GM21423 (cell line): Measurements from ENCODE around the gene RELN.
"Not testable (repeated sequence)": the region's sequence is repeated elsewhere in the genome, so short reads cannot be mapped to it uniquely, and the experiment has no call there.

Source experiments
- ATAC-seq: cut with Tn5 transposase; IDR thresholded peaks from one replicate; pipeline ENCODE4 v1.9.1; 2021; ENCODE audit warnings: mild to moderate bottlenecking, moderate library complexity; ENCODE audit not compliant: unreplicated experiment

The RELN gene

DNA sequence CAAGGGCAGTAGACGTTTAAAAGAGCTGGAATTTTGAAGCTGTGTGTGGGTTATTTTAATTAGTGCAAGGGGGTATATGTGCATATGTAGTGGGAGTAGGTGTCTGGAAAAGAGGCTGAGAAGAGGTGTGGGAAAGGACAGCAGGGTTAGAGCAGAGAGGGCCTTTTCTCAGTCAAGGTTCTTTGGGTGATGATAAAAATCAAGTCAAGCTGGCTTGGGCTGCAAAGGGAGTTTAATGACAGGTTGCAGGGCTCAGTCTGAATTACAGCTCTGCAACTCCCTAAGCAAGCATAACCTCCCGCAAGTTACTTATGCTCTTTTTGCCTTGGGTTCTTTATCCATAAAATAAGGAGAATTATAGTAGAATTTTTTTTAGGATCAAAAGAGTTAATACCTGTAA is 83.5 kb downstream of the RELN start:
- ATAC-seq = no peak

DNA sequence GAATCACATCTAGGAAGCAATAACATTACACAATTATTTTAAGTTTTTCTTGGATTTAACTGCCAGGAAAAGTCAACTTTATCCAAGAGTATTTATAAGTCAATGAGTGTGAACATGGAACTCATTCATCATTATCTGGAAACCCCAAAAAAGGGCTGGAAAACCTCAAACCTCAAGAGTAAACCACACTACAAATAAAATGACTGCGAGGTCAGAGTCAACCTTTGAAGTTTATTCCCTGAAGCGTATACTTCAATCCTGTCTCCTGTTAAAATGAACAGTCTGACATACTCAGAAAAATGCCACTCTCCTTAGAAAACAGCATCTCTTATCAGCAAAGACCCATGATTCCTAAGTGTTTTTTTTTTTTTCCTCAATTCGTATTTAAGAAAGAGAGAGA is 86.5 kb downstream of the RELN start:
- ATAC-seq = no peak

DNA sequence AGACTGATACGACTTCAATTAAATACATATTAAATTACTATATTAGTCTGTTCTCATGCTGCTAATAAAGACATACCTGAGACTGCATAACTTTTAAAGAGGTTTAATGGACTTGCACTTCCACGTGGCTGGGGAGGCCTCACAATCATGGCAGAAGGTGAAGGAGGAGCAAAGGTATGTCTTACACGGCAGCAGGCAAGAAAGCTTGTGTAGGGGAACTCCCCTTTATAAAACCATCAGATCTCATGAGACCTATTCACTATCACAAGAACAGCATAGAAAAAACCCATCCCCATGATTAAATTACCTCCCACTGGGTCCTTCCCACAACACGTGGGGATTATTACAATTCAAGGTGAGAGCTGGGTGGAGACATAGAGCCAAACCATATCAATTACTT is 92.6 kb downstream of the RELN start:
- ATAC-seq = not testable (repeated sequence)

DNA sequence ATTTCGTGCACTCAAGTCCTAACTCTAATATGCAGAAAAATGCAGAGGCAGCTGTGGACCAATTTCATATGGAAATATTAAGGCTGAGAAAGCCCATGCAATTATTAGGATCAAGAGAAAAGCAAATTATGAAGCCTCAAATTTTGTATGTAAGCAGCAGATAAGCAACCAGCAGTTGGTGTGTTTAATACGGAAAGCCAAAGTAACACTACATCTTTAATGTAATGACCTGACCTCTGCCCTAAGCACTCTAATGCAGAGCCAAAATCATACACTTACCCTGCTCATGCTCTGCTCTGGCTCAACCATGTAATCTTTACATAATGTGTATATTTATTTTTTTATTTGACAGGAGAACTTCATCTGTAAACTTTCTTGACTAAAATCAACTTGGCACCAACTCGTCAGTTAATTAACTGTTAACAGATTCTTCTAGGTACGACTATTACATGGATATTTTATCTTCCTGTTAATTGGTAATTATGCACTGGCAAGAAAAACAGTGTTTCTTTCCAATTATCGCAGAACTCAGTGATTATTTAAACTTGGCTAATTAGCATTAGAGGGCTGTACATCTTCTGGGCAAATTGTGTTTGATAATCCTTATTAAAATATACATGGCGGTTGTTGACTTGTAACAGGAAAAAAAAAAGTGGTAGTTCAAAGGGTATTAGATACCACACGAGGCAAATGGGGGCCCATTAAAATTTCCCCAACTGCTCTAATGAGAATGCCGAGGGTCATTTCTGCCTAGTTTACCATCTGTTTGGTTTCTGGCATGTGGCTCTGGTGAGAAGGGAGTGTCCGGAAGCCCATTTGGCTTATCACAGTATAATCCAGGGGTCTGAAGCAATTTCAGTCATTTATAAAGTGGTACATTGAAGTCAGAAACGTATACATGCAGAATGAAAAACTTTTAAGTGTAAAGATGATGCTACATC is 94.5 kb downstream of the RELN start:
- no peak for ATAC-seq

DNA sequence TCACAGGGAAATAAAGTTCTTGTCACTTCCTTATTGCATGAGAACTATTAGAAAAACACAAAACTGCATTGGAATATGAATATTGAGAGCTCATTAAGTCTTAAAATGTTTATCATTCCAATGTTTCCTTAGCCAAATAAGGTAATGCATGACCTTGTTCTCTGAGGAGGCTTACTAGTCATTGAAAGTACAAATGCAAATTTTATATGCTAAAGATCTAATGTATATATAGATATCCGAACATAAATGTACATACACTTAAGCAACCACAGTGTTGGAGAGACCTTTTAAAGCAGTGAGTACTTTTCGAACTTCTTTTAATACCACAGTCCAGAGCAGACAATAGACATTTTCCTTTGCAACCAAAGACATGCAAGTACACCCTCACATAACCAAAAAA is 96.1 kb downstream of the RELN start:
- no peak for ATAC-seq

DNA sequence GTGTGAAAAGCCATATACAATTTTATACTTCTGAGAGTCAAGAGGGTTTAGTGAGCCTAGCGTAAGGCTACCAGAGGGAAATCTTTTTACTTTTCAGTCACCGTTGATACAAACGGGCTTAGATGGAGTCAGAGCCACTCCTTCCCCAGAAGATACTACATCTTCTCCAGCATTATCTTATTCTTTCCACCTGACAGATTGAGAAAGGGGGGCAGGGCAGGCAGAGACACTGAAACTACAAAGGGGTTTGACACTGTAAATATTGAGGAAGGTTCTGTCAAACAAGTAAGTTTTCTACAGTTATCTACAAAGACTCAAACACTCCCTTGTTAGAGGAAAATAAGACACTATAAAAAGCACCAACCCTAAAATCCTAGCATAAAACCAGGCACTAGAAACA is 100.0 kb downstream of the RELN start:
- no peak for ATAC-seq

DNA sequence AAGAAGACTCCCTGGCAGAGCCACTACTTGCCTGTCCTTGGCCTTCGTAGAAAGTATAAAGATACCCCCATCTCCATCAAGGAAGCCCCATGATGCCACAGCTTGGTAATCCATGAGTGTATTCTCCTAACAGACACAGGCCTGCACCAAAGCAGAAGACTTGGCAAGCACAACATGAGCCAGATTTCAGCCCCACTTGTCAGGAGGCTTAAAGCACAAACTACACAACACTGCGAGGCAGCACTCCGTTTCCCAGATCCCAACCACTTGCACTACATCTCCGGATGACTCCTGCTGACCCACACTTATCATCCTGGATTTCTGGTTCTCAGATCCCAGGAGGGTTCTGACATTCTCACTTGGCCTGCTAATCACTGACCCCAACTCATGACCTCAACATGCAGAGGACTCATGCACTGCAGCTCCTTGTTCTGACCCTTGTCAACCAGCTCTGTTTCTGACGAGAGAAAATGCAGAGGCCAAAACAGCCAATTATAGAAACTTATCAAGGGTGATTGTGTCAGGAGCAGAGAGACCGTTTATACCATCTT is 100.8 kb downstream of the RELN start:
- ATAC-seq = no peak

DNA sequence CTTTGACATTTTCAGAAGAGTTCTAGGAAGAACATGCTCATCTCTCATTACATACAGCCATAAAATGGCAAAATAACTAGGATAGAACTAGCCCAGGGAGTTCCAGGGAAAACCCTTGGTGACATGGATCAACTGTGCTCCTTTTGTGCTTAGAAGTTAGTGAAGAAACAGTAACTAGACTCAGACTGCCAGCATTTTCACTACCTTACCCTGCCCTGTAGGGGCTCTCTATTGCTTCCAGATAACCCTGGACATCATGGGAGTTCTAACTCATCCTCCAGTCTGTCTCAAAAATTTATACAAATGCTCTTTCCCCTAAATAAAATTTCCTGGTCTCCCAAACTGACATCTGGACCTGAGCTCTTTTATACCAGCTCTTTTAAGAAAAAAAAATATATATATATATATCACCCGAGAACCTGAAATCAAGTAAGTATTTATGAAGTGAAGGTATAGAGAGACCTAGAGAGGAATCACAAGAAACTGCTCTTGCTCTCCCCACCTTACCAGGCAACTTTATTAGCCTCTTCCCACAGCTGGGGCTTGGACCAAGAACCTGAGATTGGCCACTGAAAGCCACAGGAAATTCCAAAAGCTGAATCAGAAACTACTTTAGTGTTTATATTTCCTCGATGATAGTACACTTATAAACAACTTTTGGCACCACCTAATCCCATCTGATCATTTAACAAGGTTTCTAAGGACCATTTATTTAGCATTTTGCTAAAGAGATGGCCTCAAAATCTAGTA is 101.4 kb downstream of the RELN start:
- no peak for ATAC-seq

DNA sequence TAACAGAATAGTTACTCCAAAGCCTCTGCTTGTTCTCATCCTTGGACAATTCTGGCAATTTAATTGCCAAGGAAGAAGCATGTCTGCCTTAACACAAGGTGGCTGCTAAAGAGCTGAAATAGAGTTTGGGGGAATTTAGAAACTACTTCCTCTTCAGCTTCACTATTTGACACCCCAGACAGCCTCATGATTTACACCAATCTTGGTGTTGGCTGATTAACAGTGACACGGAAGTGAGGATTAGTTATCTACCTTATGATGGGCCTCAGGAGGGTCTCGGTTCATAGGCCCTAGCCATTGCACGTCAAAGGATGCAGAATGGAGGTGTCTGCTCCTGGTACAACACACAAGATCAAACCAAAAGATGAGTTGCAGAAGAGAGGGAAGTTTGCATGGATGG is 102.4 kb downstream of the RELN start:
- ATAC-seq = no peak

DNA sequence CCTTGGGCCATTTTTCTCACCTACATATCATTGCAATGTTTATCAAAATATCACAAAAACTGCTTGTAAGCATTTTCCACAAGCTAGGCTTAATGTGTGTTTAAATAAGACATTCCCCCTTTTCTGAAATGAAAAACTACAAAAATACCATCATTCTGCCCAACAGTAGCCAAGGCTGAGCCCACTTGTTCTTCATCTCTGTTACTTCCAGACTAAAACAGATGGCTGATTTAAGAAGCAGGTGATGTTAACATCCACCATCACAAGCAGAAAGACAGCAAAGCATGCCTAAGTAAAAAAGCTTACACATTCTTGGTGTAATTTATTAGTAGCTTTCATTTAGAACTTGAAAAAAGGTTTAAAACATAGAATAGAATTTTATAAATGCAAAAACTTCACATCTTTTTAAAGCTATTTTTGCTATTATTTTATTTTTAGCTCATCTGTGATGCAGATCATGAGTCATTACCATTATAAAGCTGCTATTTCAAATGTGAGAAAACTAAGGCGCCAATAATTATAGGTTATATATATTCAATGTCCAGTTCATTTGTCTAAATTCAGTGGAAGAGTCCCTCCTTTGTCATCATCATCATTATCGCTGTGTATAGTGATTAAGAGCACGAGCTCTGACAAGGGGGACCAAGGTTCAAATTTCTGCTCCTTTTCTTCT is 109.4 kb downstream of the RELN start:
- ATAC-seq = no peak

DNA sequence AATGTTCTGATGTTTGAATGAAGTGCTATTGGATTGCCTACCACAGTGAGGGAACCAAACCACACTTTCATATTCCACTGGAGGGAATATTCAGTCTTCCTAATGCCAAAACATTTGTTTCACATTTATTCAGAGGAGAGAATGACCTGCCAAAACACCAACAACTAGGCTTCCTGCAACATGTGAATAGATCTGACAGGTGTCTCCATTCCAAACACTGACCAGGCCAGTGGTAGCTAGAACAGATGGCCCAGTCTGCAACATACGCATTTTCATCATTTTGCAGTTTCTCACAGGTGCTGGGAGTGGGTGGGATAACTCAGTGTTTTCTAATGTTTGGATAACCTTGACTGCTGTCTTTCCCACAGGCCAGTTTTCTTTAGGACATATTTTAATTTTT is 110.0 kb downstream of the RELN start:
- ATAC-seq = no peak

DNA sequence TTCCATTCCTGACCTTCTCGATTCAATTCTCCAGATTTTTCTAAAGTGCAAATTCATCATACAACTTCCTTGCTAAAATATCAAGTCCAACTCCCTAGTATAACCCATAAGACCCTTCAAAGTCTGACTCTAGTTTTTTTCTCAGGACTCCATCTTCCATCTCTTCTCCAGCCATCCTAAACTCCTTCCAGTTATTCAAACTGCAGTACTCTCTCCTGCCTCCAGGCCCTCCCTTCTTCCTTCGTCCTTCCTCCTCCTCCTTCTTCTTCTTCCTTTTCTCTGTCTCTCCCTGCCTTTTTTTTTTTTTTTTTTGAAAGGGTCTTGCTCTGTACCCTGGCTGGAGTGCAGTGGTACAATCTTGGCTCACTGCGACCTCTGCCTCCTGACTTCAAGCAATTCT is 111.9 kb downstream of the RELN start:
- ATAC-seq = no peak

DNA sequence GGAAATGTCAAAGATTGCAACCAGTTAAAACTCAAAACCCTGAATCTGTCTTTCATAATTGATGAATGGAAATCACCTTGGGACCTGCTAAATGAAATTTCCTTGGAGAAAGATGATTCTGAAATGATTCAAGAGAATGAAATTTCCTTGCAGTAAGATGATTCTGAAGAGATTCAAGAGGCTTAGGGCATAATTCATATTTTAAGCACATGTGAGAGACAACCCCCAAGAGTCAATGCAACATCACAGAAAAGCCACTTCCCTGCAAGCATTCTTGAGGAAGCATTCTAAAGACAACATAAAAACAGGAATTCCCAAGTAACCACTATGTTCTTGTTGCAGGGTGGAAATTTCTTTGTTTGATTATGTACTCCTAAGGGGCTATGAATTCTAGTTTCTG is 113.7 kb downstream of the RELN start:
- ATAC-seq = no peak

DNA sequence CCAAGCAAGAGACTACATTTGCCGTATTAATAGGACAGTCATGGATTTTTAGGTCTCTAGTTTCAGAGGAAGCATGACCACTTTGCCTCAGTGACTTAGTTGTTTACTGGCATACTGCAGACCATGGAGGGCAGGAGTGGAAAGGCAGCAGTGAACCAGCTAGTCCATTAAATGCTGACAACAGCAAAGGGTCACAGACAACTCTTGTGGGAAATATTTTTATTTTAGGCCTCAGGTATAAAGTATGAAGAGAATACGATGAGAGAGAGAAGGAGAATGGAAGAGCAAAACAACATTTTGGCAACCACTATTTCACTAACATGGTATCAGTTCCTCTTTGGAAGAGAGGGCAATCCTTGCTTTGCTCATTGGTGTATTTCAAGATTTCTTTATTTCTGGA is 118.0 kb downstream of the RELN start:
- no peak for ATAC-seq

DNA sequence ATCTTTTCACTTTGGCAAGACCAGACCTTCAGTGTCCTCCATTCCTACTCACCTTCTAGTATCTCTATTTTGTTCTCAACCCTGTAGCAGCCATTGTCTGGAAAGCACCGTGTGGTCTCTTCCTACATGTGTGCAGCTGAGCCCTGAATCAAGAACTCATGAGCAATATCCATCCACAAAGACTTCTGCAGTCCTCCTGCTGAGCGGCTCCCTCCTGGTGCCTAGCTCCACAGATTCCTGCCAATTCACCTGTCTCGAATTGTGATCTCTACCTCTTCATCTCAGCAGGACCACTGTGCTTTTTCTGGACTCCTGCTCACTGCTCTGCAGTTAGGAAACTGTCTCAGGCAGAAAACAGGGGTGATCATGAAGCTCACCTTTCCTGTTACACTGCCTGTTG is 118.8 kb downstream of the RELN start:
- no peak for ATAC-seq

DNA sequence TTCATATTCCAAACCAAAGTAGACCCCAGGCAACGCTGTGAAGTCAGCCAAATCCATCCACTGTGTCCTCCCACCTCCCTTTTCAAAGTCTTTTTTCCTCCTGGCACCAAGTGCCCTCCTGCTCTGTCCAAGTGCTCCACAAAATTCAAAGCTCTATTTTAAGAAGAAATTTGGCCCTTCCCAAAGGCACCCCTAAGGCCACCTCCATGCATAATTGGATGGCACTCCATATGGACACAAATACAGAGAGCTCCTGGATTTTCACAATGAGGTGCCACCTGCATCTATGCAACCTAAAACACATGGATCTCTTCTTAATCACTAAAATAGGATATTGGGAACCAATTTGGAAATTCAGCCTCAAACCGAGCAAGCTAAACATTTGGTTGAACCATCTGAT is 121.6 kb downstream of the RELN start:
- ATAC-seq = no peak

DNA sequence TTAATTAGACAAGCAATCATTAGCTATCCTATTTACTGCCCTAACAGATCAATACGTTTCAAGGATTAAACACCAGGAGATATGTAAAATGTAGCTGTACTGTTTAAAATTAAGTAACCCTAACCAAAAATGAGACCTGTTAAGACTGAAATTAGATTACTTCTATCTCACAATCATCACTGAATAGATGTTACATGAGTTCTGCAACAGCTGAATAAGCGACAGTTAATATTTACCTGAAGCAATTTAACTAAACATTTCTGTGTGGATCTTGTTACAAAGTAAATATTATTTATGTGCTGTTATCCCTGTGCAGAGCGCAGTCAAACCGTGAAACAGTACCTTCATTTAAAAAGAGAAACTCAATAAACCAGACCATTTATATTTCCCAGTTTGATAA is 122.5 kb downstream of the RELN start:
- no peak for ATAC-seq

DNA sequence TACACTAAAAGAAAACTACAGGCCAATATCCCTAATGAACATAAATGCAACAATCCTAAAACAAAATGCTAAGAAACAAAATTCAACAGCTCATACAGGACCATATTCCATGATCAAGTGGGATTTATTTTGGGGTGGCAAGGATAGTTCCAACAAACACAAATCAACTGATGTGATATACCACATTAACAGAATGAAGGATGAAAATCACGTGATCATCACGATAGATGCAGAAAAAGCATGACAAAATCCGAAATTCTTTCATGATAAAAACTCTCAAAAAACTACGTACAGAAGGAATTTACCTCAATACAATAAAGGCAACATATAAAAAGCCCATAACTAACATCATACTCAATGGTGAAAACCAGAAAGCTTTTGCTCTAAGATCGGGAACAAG is 124.0 kb downstream of the RELN start:
- ATAC-seq = no peak

DNA sequence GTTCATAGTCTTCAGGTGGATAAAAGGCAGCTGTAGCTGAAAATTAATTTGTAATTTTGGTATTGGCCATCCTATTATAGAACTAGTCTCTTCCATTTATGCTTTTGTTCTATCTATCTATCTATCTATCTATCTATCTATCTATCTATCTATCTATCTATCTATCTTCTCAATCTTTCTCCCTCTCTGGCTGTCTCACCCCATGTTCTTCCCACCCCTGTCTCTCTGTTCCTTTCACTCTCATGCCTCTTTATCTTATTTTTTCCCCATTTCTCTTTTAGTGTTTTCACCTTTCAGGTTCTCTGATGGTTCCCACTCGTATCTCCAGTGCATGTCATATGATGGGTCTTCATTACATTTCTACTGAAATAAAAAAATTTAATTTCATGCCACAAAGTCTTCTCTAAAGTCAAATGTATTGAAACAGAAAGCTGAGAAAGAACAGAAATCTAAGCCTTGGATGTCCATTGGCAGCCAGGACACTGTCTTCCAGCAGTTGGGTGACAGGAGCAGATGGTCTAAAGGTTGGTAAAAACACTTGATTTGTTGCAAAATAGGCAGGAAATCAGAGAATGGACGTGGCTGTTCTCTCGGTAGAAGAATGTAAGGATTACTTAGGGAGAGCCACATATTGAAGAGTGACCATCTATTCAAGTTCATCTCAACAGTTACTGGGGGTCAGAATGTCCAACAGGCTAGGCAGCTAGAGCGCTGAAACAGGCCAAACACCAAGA is 127.0 kb downstream of the RELN start:
- no peak for ATAC-seq

DNA sequence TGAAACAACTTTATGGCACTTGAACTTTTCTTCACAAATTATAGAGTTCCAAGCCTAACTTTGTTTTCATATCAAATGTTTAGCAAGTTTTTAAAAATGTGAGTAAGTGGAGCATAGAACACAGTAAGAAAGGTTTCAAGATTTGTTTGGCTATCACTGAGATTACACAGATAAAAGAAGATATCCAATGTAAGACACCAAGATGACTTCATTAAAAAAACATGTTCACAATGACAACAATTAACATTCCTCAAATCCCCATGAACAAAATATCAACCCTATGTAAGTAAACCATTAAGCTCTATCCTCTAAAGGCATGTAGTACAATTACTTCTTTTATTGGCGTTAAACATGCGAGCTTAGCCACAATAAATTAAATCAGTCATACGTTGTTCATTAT is 129.7 kb downstream of the RELN start:
- ATAC-seq = no peak

DNA sequence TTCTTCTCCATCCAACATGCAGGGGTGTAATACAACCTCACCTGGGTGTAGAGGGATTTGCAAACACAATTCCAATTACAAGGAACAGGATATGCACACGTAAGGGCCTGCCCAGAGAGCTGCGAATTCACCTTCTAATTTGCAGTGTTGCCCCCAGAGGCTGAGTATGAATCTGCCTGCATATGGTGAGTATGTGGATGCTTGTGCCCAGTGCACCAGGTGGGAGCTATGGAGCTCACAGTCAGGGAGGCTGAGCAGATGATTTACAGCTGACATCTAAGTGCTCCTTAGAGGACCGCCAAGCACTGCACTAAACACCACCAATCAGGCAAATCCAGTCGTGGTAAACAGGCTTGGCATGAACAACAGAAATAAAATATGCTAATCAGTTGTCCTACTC is 132.0 kb downstream of the RELN start:
- ATAC-seq = no peak
